Ovary (tissue), 9 donors: Measurements from ENCODE around the gene GRIK4. TPM values are rescaled to one million over a fixed set of nuclear protein-coding genes. Genes with fewer than 3 reads are reported as not detected.
A peak's percentile ranks its signal among the peaks of the same experiment; 100 is the strongest.

Experiments used
- DNase-seq, 5 donors: peaks; one replicate each; pipeline ENCODE4 v3.0.0-alpha.2; 2019 to 2020
- H3K27ac ChIP-seq, 2 donors: fragments of 200-600 bp; one replicate each; pipeline versions ENCODE4 v1.5.1 to v1.8.0; 2019 to 2022
- H3K27me3 ChIP-seq: fragments of 200-600 bp; one replicate; pipeline ENCODE4 v1.8.0; 2022
- H3K36me3 ChIP-seq: fragments of 200-600 bp; sonication (generic); one replicate; pipeline ENCODE4 v1.5.1; 2019
- H3K4me1 ChIP-seq: one replicate; pipeline ENCODE4 v1.8.1; 2013; ENCODE audit warnings: mild to moderate bottlenecking, moderate library complexity; ENCODE audit not compliant: insufficient read depth
- H3K4me3 ChIP-seq: fragments of 200-600 bp; sonication (generic); one replicate; pipeline ENCODE4 v1.5.1; 2017
- H3K9me3 ChIP-seq, 2 donors: fragments of 200-600 bp in 1 of 2; sonication (generic) in 1 of 2; one replicate each; pipeline versions ENCODE4 v1.5.1 to v1.8.1; 2013 to 2019; ENCODE audit warnings: mild to moderate bottlenecking in 1 of 2, moderate library complexity in 1 of 2
- EP300 ChIP-seq: sonication (generic); formaldehyde crosslinking; IDR thresholded peaks from one replicate; pipeline ENCODE4 v1.6.1; 2017; ENCODE audit warnings: antibody characterized with exemption
- POLR2A ChIP-seq: fragments of 450-650 bp; IDR thresholded peaks from one replicate; pipeline ENCODE4 v1.6.1; 2017; ENCODE audit warnings: antibody characterized with exemption, mild to moderate bottlenecking, moderate library complexity
- WGBS, 3 donors: extraction: QIAGEN DNeasy Blood & Tissue Kit in 1 of 3; methylation state at CpG; one replicate each; pipeline versions ENCODE4 v1.1.5 to v1.1.7; 2013 to 2017; 5-methylcytosine and 5-hydroxymethylcytosine counted together
- intact Hi-C, 4 donors: fragments of 100-400 bp; cut with DNase I; formaldehyde crosslinking; loops; one replicate each; pipeline versions ENCODE4 v1.11.0 to v1.15.1; 2022 to 2023
- polyA plus RNA-seq, 2 donors: library from polyadenylated mRNA; stranded (reverse); fragments of 200-250 nt in 1 of 2; fragments of 350-450 nt in 1 of 2; fragmentation: Illumina TruSeq in 1 of 2; extraction: RNeasy Lipid Tissue Mini Kit (QIAGEN cat#74804) in 1 of 2; gene quantifications; one replicate each; pipeline ENCODE4 v1.2.3, GENCODE V29; 2013 to 2014
- total RNA-seq, 7 donors: library from RNA; depleted of rRNA in 2 of 7; stranded (reverse); fragments of >200 nt in 2 of 7; fragmentation: NEBNext Ultra II Directional in 3 of 7; extraction: Animal tissue kit (Norgen Biotek cat#: 25700) in 3 of 7; gene quantifications; one replicate each; pipeline versions ENCODE4 v1.1.0 to v1.2.4, GENCODE V29; 2016 to 2023
- TF ChIP-seq, protein P1 (sequence below), 3 donors: fragments of 450-650 bp in 2 of 3; fragments of 200-600 bp in 1 of 3; IDR thresholded peaks; one replicate each; pipeline versions ENCODE4 v1.5.1 to v1.8.0; 2016 to 2022; ENCODE audit warnings: antibody characterized with exemption in 3 of 3, mild to moderate bottlenecking in 1 of 3
- donor health status: DM: no; HTN: no; CAD: no; lungs with moderate emphysema.
- donor health status: DM: no; HTN: no; CAD: no.
- donor health status: Bipolar disorder and iron deficiency.
- donor health status: DM: yes; HTN: yes; CAD: no.
- donor health status: DM: no; HTN: no; CAD: no.
- donor health status: DM: yes; HTN: yes; CAD: no.

GRIK4 gene
- total and polyA plus RNA-seq, 9 donors: 1.3 to 13.4 (median 2.3) TPM

DNA sequence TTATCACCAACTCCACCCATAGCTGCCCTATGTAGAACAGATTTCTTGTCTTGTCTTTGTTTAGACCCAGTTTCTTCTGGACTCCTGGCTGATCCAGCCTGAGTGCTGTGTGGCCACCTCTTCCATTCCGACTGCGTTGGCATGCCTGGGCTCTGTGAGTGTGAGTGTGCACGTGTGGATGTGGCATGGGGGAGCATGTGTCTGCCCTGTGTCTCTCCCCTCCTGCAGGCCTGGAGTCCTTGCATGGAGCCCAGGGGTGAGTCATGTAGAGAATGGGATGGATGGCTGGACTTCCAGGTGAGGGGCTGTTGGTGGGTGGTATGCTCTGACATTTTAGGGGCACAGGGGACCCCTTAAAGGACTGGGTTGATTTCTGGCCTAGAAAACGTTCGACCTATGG is 194.7 kb downstream of the GRIK4 start:
- 83 to 95% (median 91%) methylated on average over 5 of the region's 5 CpGs for WGBS, 3 donors
- no peaks in the 10 kb centered on the region for H3K36me3 ChIP-seq
- intact Hi-C loops: no loop called here
- no peak overlapping the region for H3K4me3 ChIP-seq
- no peak for DNase-seq
- H3K27ac ChIP-seq: no peak overlapping the region
- H3K27me3 ChIP-seq: no peaks in the 10 kb centered on the region
- TF ChIP-seq POLR2A (no peak), EP300 (no peak)
- TF ChIP-seq, protein P1, sequence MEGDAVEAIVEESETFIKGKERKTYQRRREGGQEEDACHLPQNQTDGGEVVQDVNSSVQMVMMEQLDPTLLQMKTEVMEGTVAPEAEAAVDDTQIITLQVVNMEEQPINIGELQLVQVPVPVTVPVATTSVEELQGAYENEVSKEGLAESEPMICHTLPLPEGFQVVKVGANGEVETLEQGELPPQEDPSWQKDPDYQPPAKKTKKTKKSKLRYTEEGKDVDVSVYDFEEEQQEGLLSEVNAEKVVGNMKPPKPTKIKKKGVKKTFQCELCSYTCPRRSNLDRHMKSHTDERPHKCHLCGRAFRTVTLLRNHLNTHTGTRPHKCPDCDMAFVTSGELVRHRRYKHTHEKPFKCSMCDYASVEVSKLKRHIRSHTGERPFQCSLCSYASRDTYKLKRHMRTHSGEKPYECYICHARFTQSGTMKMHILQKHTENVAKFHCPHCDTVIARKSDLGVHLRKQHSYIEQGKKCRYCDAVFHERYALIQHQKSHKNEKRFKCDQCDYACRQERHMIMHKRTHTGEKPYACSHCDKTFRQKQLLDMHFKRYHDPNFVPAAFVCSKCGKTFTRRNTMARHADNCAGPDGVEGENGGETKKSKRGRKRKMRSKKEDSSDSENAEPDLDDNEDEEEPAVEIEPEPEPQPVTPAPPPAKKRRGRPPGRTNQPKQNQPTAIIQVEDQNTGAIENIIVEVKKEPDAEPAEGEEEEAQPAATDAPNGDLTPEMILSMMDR (IDR thresholded peaks at IDR 0.05): no peak
- H3K9me3 ChIP-seq: peaks cover 0 to 11% of the 10 kb centered on the region in 2 donors
- H3K4me1 ChIP-seq: peaks cover 6% of the 10 kb centered on the region

DNA sequence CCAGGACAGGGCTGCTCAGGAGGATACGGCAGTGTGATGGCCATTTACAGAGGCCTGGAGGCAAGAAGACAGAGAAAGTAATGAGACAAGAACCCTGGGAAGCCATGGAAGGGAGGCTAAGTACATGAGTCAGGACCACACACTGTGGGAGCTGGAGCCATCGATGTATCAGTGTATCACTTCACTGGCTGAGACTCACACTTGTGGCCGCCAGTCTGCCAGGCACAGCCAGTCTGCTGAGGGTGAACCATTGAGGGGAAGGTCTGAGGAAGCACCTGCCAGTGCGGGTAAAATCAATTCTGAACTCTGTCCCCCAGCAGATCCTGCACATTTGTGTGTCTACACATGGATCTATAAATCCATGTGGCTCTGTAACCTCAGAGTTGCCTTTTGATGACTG is 195.6 kb downstream of the GRIK4 start:
- Histone ChIP-seq H3K4me1 (peaks cover 13% of the 10 kb centered on the region), H3K27ac (no peak overlapping the region), H3K36me3 (no peaks in the 10 kb centered on the region), H3K4me3 (no peak overlapping the region), H3K9me3 (peaks cover 0 to 11% of the 10 kb centered on the region in 2 donors), H3K27me3 (no peaks in the 10 kb centered on the region)
- TF ChIP-seq EP300 (no peak), POLR2A (no peak)
- TF ChIP-seq, protein P1 (IDR thresholded peaks at IDR 0.05): no peak
- DNase-seq: no peak
- WGBS, 3 donors: 93 to 95% (median 93%) methylated on average over 4 of the region's 4 CpGs
- intact Hi-C loops: no loop called here

DNA sequence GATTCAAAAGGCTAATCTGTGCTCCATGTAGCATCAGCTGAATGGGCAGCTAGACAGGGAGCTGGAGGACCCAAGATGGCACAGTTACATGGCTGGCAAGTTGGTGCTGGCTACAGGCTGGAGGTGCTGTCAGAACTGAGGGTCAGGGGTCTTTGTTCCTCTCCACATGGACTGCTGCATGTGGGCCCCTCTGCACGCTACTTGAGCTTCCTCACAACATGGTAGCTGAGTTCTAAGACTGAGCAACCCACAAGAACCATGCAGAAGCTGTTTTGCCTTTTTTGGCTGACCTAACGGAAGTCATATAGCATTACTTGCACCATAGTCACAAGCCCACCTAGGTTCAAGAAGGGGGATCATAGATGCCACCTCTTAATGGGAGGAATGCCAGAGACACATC is 196.1 kb downstream of the GRIK4 start:
- intact Hi-C loops: no loop called here
- no peak for DNase-seq

DNA sequence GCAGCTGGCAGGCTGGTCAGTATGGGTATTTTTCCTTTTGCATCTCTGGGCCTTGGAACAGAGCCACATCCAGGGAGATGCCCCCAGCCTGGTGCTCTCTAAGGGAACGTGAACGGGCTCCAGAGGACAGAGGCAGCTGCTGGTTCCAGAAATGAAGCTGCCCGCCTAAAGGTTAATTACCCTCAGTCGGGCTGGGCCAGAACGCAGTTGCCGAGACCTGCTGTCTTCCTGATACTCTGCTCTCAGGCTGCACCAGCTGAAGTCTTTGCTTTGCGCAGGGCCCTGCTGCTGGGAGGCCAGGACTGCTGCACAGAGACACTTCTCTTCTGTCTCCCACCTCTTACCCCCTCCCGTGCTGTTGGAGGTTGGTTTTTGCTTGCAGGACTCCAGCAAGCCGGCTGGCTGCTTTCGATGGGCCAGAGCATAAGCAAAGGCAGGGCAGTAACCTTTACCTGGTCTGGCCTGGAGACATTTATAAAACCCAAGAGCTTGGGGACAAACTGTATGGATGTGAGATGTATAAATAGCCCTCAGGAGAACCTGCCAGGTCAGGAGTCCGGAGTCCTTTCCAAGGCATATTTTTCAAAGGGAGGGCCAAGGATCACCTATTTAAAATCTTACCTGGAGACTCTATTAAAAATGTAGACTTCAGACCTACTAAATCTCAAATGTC is 197.1 kb downstream of the GRIK4 start:
- no peak overlapping the region for H3K4me3 ChIP-seq
- DNase-seq: no peak
- WGBS, 3 donors: 87 to 88% (median 88%) methylated on average over 11 of the region's 11 CpGs
- no peaks in the 10 kb centered on the region for H3K36me3 ChIP-seq
- peaks cover 21% of the 10 kb centered on the region for H3K4me1 ChIP-seq
- no peak for TF ChIP-seq EP300
- TF ChIP-seq, protein P1 (IDR thresholded peaks at IDR 0.05): no peak
- no peak for TF ChIP-seq POLR2A
- H3K27ac ChIP-seq: peak overlapping the region in 1 of 2 donors; percentile 83
- peaks cover 0 to 11% of the 10 kb centered on the region in 2 donors for H3K9me3 ChIP-seq
- intact Hi-C loops: no loop called here
- no peaks in the 10 kb centered on the region for H3K27me3 ChIP-seq

More for the DNA sequence above, 196.1 kb downstream of the GRIK4 start:
- TF ChIP-seq EP300 (no peak), POLR2A (no peak)
- TF ChIP-seq, protein P1 (IDR thresholded peaks at IDR 0.05): no peak
- H3K27ac ChIP-seq: no peak overlapping the region
- 95 to 98% (median 98%) methylated on average over 2 of the region's 2 CpGs for WGBS, 3 donors
- no peaks in the 10 kb centered on the region for H3K36me3 ChIP-seq
- H3K4me3 ChIP-seq: no peak overlapping the region
- no peaks in the 10 kb centered on the region for H3K27me3 ChIP-seq
- H3K9me3 ChIP-seq: peaks cover 0 to 11% of the 10 kb centered on the region in 2 donors
- peaks cover 16% of the 10 kb centered on the region for H3K4me1 ChIP-seq
